ENCODE measurements around the gene NVL. TPM values are rescaled to one million over a fixed set of nuclear protein-coding genes. Genes with fewer than 3 reads are reported as not detected.

Gene NVL
- total RNA-seq, 1 experiment from 2014 or later, result 33.4 TPM

GRCh38 chr1:224182866-224183590, 146.9 kb downstream of the NVL start, which contains the start of gene DEGS1 (continued):
- TF ChIP-seq NR3C1 (CRISPR knock-in tag; conservative IDR thresholded peaks at IDR 0.05; ENCODE audit: low read depth), result no peak
- no peak for TF ChIP-seq NR2C2 (CRISPR knock-in tag; IDR thresholded peaks at IDR 0.05)
- TF ChIP-seq ZNF219 (CRISPR knock-in tag; IDR thresholded peaks at IDR 0.05; ENCODE audit: borderline replicate concordance), result no peak
- no peak for TF ChIP-seq ESRRA (CRISPR knock-in tag; IDR thresholded peaks at IDR 0.05; ENCODE audit: borderline replicate concordance)
- no peak for TF ChIP-seq ZNF396 (CRISPR knock-in tag; IDR thresholded peaks at IDR 0.05; ENCODE audit: borderline replicate concordance)
- TF ChIP-seq FOXJ3 (CRISPR knock-in tag; IDR thresholded peaks at IDR 0.05; ENCODE audit: borderline replicate concordance), result no peak
- TF ChIP-seq CREM (CRISPR knock-in tag; IDR thresholded peaks at IDR 0.05), result peak; percentile 35; the same call in 1 of the 2 replicates
- no peak for TF ChIP-seq ATF6 (CRISPR knock-in tag; IDR thresholded peaks at IDR 0.05)
- TF ChIP-seq, protein P1, sequence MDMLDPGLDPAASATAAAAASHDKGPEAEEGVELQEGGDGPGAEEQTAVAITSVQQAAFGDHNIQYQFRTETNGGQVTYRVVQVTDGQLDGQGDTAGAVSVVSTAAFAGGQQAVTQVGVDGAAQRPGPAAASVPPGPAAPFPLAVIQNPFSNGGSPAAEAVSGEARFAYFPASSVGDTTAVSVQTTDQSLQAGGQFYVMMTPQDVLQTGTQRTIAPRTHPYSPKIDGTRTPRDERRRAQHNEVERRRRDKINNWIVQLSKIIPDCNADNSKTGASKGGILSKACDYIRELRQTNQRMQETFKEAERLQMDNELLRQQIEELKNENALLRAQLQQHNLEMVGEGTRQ (CRISPR knock-in tag; IDR thresholded peaks at IDR 0.05), result no peak
- no peak for TF ChIP-seq ZBTB21 (CRISPR knock-in tag; IDR thresholded peaks at IDR 0.05; ENCODE audit: borderline replicate concordance)
- TF ChIP-seq GTF2I (CRISPR knock-in tag; conservative IDR thresholded peaks at IDR 0.05), result no peak
- no peak for TF ChIP-seq CREB1 (CRISPR knock-in tag; IDR thresholded peaks at IDR 0.05)
- TF ChIP-seq E2F4 (CRISPR knock-in tag; IDR thresholded peaks at IDR 0.05; ENCODE audit: borderline replicate concordance, low read depth), result no peak
- TF ChIP-seq ZNF138 (CRISPR knock-in tag; conservative IDR thresholded peaks at IDR 0.05), result no peak
- no peak for TF ChIP-seq GRHL2 (CRISPR knock-in tag; IDR thresholded peaks at IDR 0.05; ENCODE audit: insufficient replicate concordance, severe bottlenecking)
- no peak for TF ChIP-seq NFE2L1 (CRISPR knock-in tag; IDR thresholded peaks at IDR 0.05)
- TF ChIP-seq, protein P2, sequence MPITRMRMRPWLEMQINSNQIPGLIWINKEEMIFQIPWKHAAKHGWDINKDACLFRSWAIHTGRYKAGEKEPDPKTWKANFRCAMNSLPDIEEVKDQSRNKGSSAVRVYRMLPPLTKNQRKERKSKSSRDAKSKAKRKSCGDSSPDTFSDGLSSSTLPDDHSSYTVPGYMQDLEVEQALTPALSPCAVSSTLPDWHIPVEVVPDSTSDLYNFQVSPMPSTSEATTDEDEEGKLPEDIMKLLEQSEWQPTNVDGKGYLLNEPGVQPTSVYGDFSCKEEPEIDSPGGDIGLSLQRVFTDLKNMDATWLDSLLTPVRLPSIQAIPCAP (CRISPR knock-in tag; IDR thresholded peaks at IDR 0.05), result peak; percentile 58; the same call in 1 of the 2 replicates
- TF ChIP-seq ZNF512 (CRISPR knock-in tag; IDR thresholded peaks at IDR 0.05; ENCODE audit: borderline replicate concordance), result no peak
- TF ChIP-seq, protein P3, sequence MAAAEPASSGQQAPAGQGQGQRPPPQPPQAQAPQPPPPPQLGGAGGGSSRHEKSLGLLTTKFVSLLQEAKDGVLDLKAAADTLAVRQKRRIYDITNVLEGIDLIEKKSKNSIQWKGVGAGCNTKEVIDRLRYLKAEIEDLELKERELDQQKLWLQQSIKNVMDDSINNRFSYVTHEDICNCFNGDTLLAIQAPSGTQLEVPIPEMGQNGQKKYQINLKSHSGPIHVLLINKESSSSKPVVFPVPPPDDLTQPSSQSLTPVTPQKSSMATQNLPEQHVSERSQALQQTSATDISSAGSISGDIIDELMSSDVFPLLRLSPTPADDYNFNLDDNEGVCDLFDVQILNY (CRISPR knock-in tag; IDR thresholded peaks at IDR 0.05), result 0 out of 2 replicates have a peak, but pooled peaks have one; percentile 43
- TF ChIP-seq MXD4 (CRISPR knock-in tag; IDR thresholded peaks at IDR 0.05; ENCODE audit: borderline replicate concordance), result no peak
- TF ChIP-seq ZNF671 (CRISPR knock-in tag; IDR thresholded peaks at IDR 0.05), result no peak
- TF ChIP-seq, protein P4, sequence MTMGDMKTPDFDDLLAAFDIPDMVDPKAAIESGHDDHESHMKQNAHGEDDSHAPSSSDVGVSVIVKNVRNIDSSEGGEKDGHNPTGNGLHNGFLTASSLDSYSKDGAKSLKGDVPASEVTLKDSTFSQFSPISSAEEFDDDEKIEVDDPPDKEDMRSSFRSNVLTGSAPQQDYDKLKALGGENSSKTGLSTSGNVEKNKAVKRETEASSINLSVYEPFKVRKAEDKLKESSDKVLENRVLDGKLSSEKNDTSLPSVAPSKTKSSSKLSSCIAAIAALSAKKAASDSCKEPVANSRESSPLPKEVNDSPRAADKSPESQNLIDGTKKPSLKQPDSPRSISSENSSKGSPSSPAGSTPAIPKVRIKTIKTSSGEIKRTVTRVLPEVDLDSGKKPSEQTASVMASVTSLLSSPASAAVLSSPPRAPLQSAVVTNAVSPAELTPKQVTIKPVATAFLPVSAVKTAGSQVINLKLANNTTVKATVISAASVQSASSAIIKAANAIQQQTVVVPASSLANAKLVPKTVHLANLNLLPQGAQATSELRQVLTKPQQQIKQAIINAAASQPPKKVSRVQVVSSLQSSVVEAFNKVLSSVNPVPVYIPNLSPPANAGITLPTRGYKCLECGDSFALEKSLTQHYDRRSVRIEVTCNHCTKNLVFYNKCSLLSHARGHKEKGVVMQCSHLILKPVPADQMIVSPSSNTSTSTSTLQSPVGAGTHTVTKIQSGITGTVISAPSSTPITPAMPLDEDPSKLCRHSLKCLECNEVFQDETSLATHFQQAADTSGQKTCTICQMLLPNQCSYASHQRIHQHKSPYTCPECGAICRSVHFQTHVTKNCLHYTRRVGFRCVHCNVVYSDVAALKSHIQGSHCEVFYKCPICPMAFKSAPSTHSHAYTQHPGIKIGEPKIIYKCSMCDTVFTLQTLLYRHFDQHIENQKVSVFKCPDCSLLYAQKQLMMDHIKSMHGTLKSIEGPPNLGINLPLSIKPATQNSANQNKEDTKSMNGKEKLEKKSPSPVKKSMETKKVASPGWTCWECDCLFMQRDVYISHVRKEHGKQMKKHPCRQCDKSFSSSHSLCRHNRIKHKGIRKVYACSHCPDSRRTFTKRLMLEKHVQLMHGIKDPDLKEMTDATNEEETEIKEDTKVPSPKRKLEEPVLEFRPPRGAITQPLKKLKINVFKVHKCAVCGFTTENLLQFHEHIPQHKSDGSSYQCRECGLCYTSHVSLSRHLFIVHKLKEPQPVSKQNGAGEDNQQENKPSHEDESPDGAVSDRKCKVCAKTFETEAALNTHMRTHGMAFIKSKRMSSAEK (CRISPR knock-in tag; IDR thresholded peaks at IDR 0.05; ENCODE audit: borderline replicate concordance), result no peak
- no peak for TF ChIP-seq OVOL2 (CRISPR knock-in tag; IDR thresholded peaks at IDR 0.05; ENCODE audit: borderline replicate concordance)
- TF ChIP-seq, protein P5, sequence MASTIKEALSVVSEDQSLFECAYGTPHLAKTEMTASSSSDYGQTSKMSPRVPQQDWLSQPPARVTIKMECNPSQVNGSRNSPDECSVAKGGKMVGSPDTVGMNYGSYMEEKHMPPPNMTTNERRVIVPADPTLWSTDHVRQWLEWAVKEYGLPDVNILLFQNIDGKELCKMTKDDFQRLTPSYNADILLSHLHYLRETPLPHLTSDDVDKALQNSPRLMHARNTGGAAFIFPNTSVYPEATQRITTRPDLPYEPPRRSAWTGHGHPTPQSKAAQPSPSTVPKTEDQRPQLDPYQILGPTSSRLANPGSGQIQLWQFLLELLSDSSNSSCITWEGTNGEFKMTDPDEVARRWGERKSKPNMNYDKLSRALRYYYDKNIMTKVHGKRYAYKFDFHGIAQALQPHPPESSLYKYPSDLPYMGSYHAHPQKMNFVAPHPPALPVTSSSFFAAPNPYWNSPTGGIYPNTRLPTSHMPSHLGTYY (CRISPR knock-in tag; IDR thresholded peaks at IDR 0.05), result no peak

Measured in WTC11 (cell line).